Natural killer cell (primary cell): ENCODE results near the gene LYPD6B. TPM values are rescaled to one million over a fixed set of nuclear protein-coding genes. Genes with fewer than 3 reads are reported as not detected.

Experiments
- ATAC-seq, 3 donors: fragments of 150-1000 bp in 2 of 3; fragments of 200-7000 bp in 1 of 3; cut with Tn5 transposase; 1 replicate in 1 of 3; 2 replicates in 2 of 3; pipeline ENCODE4 v1.10.0; 2021; ENCODE audit warnings: mild to moderate bottlenecking in 2 of 3, moderate library complexity in 2 of 3
- DNase-seq, 2 donors: peaks; one replicate each; pipeline versions ENCODE4 v3.0.0 to v3.0.0-alpha.2; 2013 to 2021; ENCODE audit warnings: mixed read lengths in 1 of 2
- H3K27ac ChIP-seq: one replicate; pipeline ENCODE4 v1.5.1; 2013; ENCODE audit warnings: mild to moderate bottlenecking, low read length
- H3K27me3 ChIP-seq: one replicate; pipeline ENCODE4 v1.6.1; 2013; ENCODE audit warnings: low read length; ENCODE audit not compliant: control insufficient read depth, insufficient read depth
- H3K36me3 ChIP-seq: one replicate; pipeline ENCODE4 v1.6.1; 2013; ENCODE audit warnings: low read length; ENCODE audit not compliant: control insufficient read depth, insufficient read depth
- H3K4me1 ChIP-seq: one replicate; pipeline ENCODE4 v1.6.1; 2013; ENCODE audit warnings: low read length; ENCODE audit not compliant: control insufficient read depth, insufficient read depth
- H3K4me3 ChIP-seq: one replicate; pipeline ENCODE4 v1.5.1; 2013; ENCODE audit warnings: low read length
- H3K9me3 ChIP-seq: one replicate; pipeline ENCODE4 v1.6.1; 2013; ENCODE audit warnings: low read length; ENCODE audit not compliant: control insufficient read depth, insufficient read depth
- H3K27ac Mint-ChIP-seq, 2 donors: one replicate each; pipeline ENCODE4 v1.8.0; 2022; ENCODE audit warnings: mild to moderate bottlenecking in 2 of 2, mixed read lengths in 2 of 2, moderate library complexity in 1 of 2
- H3K27me3 Mint-ChIP-seq, 2 donors: one replicate each; pipeline ENCODE4 v1.8.0; 2022; ENCODE audit warnings: low read depth in 2 of 2, mixed read lengths in 2 of 2
- H3K36me3 Mint-ChIP-seq: one replicate; pipeline ENCODE4 v1.8.0; 2022; ENCODE audit warnings: mixed read lengths
- H3K4me1 Mint-ChIP-seq, 2 donors: one replicate each; pipeline ENCODE4 v1.8.0; 2022; ENCODE audit warnings: mixed read lengths in 2 of 2
- H3K4me3 Mint-ChIP-seq: one replicate; pipeline ENCODE4 v1.8.0; 2022; ENCODE audit warnings: mild to moderate bottlenecking, moderate library complexity, mixed read lengths
- H3K9me3 Mint-ChIP-seq, 2 donors: one replicate each; pipeline ENCODE4 v1.8.0; 2022; ENCODE audit warnings: mixed read lengths in 2 of 2
- WGBS: methylation state at CpG from one replicate; pipeline ENCODE4 v1.1.7; 2013; ENCODE audit warnings: missing lambda C conversion rate; ENCODE audit not compliant: insufficient coverage; 5-methylcytosine and 5-hydroxymethylcytosine counted together
- intact Hi-C: fragments of 100-400 bp; cut with micrococcal nuclease; formaldehyde crosslinking; loops from one replicate; pipeline ENCODE4 v1.14.2; 2022
- total RNA-seq, 4 donors: library from RNA; stranded (reverse); fragments of 120-200 nt in 1 of 4; gene quantifications; one replicate each; pipeline versions ENCODE4 v1.2.3 to v1.2.4, GENCODE V29; 2013 to 2022
- TF ChIP-seq, protein P1 (sequence below): fragments of 200-600 bp; IDR thresholded peaks from one replicate; pipeline ENCODE4 v1.8.0; 2022; ENCODE audit warnings: antibody characterized with exemption

The LYPD6B gene
- total RNA-seq, 3 donors from 2014 or later (not counting 1 experiment from before 2014, with no cell fraction given), result not detected

DNA sequence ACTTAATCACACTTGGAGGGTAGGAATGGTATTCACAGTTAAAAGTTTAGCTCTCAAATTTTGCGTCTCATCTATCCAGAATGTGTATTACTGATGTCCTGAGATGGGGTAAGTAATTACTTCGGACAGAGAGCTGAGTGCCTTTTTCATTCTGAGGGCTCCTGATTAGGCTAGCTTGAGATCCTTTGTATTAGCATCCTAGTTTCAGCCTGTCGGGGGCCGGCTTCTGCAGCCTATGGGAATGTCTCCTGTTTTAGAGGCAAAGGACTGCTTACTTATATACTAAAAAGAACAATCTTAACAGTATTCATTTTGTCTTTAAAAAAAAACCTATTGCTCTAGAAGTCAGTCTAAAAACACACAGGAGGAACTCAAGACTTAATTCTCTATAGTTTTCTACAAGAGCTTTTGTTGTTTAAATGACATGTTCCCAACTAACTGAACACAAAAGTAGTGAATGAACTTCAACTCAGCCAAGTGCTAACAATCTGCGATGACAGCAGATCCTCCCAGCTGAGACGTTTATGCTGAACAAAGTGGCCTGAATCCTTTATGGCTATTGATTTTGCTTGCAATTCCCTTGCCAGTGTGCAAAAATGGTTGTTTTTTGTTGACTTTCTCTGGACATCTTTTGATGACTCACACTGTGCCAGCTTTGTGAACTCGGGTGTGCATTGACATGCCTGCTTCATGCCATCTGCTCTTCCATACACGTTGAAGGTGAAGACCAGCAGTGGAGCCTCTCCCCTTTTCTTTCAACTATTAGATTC, 118.7 kb downstream of the LYPD6B start:
- Mint-ChIP-seq H3K27me3 (peaks cover 0 to 16% of the 10 kb centered on the region in 2 donors), H3K4me3 (no peak overlapping the region), H3K4me1 (no peaks in the 10 kb centered on the region), H3K9me3 (peaks cover 0 to 2% of the 10 kb centered on the region in 2 donors), H3K27ac (no peak overlapping the region), H3K36me3 (no peaks in the 10 kb centered on the region)
- Histone ChIP-seq H3K4me1 (no peaks in the 10 kb centered on the region), H3K36me3 (no peaks in the 10 kb centered on the region), H3K27me3 (no peaks in the 10 kb centered on the region), H3K9me3 (no peaks in the 10 kb centered on the region), H3K27ac (no peak overlapping the region), H3K4me3 (no peak overlapping the region)
- intact Hi-C loops, result no loop called here
- ATAC-seq, result no peak
- WGBS, result 69% methylated on average over 8 of the region's 8 CpGs
- TF ChIP-seq, protein P1, sequence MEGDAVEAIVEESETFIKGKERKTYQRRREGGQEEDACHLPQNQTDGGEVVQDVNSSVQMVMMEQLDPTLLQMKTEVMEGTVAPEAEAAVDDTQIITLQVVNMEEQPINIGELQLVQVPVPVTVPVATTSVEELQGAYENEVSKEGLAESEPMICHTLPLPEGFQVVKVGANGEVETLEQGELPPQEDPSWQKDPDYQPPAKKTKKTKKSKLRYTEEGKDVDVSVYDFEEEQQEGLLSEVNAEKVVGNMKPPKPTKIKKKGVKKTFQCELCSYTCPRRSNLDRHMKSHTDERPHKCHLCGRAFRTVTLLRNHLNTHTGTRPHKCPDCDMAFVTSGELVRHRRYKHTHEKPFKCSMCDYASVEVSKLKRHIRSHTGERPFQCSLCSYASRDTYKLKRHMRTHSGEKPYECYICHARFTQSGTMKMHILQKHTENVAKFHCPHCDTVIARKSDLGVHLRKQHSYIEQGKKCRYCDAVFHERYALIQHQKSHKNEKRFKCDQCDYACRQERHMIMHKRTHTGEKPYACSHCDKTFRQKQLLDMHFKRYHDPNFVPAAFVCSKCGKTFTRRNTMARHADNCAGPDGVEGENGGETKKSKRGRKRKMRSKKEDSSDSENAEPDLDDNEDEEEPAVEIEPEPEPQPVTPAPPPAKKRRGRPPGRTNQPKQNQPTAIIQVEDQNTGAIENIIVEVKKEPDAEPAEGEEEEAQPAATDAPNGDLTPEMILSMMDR, result no peak
- no peak for DNase-seq

GRCh38 chr2:149158957-149159356, 120.5 kb downstream of the LYPD6B start:
- Mint-ChIP-seq H3K4me3 (no peak overlapping the region), H3K27me3 (peaks cover 4 to 9% of the 10 kb centered on the region in 2 donors), H3K27ac (no peak overlapping the region), H3K9me3 (no peaks in the 10 kb centered on the region), H3K4me1 (no peaks in the 10 kb centered on the region), H3K36me3 (no peaks in the 10 kb centered on the region)
- DNase-seq (no peak), ATAC-seq (no peak)
- Histone ChIP-seq H3K36me3 (no peaks in the 10 kb centered on the region), H3K4me3 (no peak overlapping the region), H3K9me3 (no peaks in the 10 kb centered on the region), H3K27me3 (no peaks in the 10 kb centered on the region), H3K27ac (no peak overlapping the region), H3K4me1 (no peaks in the 10 kb centered on the region)
- WGBS, result no CpG with 5 or more reads among the region's 1 CpG
- intact Hi-C loops, result no loop called here
- TF ChIP-seq, protein P1, result no peak

- no peak for DNase-seq
- H3K4me3 Mint-ChIP-seq, result no peak overlapping the region
- H3K9me3 Mint-ChIP-seq, result no peaks in the 10 kb centered on the region
- Histone ChIP-seq H3K36me3 (no peaks in the 10 kb centered on the region), H3K27ac (no peak overlapping the region), H3K27me3 (no peaks in the 10 kb centered on the region), H3K9me3 (no peaks in the 10 kb centered on the region), H3K4me1 (no peaks in the 10 kb centered on the region), H3K4me3 (no peak overlapping the region)
- peaks cover 4 to 9% of the 10 kb centered on the region in 2 donors for H3K27me3 Mint-ChIP-seq
- ATAC-seq, result no peak
- H3K36me3 Mint-ChIP-seq, result no peaks in the 10 kb centered on the region
- 76% methylated on average over 2 of the region's 2 CpGs for WGBS
- H3K4me1 Mint-ChIP-seq, result no peaks in the 10 kb centered on the region
- intact Hi-C loops, result no loop called here
- TF ChIP-seq, protein P1, result no peak
- no peak overlapping the region for H3K27ac Mint-ChIP-seq
These were observed 121.7 kb downstream of the LYPD6B start for GRCh38 chr2:149160195-149160594.
